CD4-positive, alpha-beta T cell treated with Interleukin-6 at 100 ng/mL for 8 hours (primary cell): ENCODE measurements around the gene MAPKAP1.

Experiments
- DNase-seq: peaks from one replicate; pipeline ENCODE4 v3.0.0-alpha.2; 2020; ENCODE audit warnings: mixed read lengths, low spot score

Gene MAPKAP1

DNA sequence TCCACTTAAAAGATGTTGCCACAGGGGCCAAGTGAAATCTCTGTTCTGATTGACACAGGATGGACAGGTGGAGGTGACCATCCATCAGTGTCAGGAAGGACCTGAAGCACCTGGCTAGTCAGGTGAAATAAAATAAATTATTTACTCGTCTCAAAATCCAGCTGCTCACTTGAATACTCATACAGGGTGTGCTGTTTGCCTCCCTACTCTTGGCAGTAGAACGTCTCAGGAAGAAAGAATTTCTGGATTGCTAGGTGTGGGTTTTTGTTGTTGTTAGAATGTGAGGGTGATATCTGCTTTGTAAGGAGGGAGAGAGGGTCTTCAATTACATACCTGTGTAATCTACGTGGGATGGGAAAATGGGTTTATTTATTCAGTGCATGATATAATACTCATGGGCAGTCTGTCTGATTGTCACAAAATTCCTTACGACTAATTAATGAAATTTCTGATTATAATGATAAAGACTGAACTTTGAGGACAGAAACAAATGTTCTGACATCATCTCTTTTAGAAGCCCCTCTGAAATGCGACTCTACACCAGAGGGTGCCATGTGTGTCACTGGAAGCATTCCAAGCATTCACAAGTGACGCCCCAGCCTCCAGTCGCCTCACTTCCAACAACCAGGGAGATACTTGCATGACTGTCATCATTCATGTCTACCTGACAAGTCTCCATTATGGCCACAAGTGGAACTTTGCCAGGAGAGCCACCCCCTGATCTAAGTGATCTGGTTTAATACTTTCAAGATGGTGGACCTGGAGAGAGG is 227.0 kb downstream of the MAPKAP1 start:
- no peak for DNase-seq

DNA sequence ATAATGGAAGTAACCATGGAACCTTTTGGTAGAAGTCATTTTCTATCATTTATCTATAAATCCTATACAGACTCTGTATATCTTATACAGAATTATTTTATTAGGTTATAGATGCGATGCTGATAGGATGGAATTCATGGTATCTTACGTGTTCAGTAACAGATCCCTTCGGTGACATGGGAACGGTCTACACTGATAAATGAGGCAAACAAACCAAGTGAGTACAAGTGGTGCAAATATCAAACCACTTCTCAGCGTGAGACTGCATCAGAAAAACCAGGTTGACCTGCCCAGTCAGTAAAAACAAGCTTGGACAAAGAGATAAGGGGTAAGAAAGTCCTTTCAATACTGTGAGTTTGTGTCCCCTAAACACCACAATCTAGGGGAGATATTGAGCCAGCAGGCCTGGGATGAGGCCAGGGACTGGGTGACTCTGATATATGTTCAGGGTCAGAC is 229.9 kb downstream of the MAPKAP1 start:
- DNase-seq = no peak

DNA sequence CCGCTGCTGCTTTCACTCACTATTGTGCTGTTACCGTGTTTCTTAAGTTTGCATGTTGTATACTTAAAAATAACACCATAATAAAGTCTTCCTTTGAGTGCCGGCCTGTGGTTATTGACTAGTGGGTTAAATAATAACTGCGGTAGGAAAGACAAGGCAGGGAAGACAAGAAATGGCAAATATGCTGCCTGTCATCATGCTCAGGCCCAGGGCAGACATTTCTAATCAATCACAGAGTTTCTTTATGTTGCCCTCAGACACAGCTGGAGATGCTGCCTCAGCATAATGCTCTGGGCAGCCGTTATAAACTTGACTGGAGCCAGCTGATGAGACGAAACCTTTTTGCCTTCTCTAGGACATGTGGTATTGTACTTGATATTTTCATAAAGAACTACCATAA is 230.4 kb downstream of the MAPKAP1 start:
- no peak for DNase-seq

- no peak for DNase-seq
These were observed 231.6 kb downstream of the MAPKAP1 start for GRCh38 chr9:125475385-125475784.

DNA sequence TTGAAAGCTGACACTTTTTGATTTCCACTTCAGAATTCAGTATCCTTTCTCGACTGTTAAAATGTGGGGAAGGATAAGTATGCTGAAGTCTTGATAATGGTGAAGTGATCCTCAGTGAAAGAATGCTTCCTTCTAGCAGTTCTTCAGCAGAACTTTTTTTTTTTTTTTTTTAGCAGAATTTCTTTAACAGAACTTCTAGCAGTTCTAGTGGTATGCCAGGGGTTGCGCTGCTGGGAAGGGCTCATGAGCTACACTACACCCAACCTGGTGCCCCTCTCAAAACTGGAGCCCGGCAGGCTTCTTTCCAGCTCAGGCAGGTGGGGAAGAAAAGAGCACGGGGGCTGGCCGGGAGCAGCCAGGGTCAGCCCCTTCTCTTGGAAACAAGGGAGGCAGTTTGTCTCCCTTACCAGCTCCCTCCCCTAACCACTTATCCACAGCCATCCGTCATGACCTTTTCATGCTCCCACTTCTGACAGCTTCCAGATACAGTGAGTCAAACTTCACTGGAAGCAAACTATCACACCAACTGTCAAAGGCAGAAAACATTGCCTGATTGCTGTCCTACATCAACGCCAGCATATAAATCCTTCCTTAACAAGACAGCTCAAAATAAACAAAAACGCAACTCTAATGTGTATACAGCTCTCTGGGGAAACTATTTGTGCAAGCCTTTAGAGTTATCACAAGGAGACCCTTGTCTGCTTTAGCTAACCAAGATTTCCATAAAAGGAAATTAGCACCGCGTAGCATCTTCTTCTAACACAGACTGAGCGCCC is 233.9 kb downstream of the MAPKAP1 start:
- no peak for DNase-seq

- DNase-seq = no peak
These were observed 234.5 kb downstream of the MAPKAP1 start for GRCh38 chr9:125472562-125472925.

GRCh38 chr9:125470767-125471580 is 236.0 kb downstream of the MAPKAP1 start:
- no peak for DNase-seq

DNA sequence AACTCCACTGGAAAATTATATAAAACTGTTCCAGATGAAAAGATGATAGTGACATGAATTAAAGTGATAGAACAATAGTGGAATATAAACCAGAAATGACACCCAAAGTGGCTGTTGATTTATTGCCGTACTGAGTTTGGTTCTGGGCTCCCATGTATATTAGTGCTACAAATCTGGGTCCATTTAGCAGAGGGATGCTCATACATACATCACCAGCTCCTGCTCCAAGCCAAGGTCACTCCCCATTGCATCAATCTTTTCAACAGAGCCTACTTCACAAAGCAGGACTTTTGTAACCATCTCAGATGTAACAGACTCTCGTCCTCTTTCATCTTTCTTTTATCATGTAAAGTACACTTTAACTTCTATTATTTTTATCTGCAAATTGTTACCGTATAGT is 236.8 kb downstream of the MAPKAP1 start:
- DNase-seq = no peak

DNA sequence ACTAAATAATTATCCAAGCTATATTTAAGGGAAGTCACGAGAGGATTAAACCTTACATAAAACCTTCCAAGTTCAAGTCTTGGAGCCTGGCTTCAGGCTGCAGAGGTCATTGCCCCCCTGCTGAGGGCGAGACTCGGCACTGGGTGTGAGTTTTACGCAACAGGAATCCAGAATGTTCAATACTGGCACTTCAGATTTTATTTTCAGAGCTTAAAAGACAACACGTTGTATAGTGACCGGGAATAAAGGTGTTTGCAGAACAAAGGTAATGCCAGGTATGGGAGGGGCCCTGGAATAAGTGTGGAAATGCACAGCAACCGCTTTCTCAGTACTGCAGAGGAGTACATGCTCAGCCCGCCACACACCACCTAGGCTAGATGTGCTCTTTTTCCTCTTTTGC is 238.4 kb downstream of the MAPKAP1 start:
- DNase-seq = no peak

DNA sequence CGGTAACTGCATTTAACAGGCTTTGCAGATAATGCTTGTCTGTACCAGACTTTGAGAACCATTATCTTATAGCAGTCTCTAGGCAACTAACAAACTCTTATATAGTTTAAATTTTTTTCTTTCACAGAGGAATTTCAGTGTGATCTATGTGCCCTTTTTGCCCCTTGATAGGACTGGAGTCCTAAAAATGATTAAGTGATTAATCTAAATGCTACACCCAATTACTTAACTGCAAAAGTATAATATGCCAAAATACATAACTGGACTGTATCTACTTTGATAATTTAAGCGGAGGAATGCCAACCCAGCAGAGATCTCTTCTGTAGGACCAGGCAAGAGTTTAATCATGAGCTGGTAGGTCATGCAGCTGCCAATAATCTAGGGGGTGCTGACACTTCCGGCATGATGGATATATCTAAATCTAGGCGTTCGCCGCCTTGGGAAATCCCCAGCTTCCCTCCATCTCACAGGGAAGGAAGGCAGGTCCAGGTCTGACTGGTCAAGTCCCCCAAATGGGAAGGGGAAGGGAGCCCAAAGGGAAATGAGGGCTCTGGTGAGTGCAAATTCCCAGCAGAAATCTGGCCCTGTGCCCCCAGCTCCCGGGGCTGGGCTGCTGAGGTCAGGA is 239.8 kb downstream of the MAPKAP1 start:
- DNase-seq = no peak

DNA sequence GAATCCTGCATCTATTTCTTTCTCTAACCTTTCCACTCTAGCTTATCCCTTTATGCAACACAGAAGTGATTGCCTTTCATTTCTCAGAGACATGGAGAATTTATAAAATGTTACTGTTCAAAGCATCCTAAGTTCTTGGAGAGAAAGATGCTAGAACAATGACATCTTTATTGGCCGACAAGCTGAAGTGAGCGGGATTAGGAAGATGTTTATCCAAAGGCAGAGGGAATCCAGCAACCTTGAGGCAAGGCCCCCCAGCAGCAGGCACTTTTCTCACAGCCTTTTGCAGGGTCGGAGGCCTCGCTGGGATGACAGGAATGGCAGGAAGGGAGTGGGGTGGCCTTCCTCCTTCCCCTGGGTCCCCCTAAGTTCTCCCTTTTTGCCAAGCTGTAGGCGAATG is 240.6 kb downstream of the MAPKAP1 start:
- no peak for DNase-seq

DNA sequence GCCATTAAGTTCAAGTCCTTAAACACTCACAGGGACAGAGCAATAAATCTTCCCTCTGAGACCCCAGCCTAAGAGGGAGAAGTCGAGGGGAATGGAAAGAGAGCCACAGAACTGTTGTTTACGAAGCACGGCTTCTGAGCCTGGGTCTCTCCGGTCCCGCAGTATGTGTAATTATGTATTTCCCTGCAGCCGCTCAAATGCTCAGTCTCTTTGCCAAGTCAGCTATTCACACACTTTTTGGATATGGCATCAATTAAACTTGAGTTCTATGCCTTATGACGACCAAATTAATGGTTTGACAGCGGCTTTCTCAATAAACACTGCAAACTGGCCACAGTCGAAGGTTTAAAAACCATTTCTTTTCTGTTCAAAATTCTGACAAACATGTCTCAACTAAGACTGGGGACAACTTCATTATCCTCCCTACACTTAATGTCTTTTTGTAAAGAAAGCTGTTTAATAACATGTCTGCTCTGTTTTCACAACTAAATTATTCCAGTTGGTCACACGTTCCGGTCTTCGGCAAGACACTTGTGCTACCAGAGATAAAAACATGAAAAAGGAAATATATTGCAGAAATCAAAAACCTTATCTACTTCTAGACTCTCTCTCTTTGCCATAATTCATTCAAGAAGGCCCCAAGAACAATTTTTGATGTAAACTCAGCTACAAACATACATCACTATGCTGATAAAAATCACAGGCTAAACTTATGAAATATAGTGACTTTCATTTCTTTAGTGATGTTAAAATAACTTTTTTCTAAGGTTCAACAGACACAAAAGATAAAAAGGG is 242.2 kb downstream of the MAPKAP1 start:
- no peak for DNase-seq

- no peak for DNase-seq
These were observed 243.1 kb downstream of the MAPKAP1 start for GRCh38 chr9:125463926-125464325.

GRCh38 chr9:125462861-125463291 is 244.1 kb downstream of the MAPKAP1 start:
- no peak for DNase-seq

DNA sequence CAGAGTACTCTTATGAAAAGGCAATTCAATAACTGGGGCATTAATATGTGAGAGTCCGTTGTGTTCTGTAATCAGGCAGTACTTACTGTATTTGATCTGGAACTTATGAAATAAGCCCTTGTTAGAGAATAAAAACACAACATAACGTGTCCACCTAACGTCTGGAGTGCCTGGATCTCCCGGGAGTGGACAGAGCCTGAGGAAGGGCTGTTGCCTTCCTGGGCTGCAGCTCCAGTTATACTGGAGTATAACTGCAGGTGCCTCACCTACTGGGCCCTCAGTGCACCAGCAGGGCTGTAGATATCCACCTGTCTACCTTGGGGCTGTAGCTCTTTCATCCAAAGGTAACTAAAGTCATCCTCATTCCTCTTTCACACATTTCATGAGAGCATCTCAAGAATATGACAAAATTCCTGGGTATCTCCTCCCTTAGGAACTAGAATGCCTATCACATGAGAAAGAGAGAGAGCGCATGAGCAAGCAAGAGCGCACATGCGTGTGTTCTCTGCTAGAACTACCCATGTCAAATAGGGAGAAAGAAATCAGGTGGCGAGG is 245.3 kb downstream of the MAPKAP1 start:
- no peak for DNase-seq

- no peak for DNase-seq
These were observed 245.9 kb downstream of the MAPKAP1 start for GRCh38 chr9:125460883-125461635.

DNA sequence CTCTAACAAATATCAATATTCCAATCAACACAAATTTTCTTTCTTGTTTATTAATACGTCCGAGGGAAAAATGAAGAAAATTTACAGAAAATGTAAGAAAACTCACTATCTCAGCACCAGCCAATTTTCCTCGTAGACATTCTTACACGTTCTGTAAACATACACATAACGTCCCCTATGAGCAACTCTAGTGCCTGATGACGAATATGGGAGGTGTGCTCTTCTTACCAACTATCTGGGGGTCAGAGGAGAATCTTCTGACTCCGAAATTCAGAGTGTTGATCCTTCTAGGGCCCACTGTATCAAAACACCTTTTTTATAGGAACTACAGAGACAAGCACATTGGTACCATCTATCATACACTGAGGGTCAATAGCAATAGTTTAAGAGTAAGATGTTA is 246.7 kb downstream of the MAPKAP1 start:
- DNase-seq = no peak

DNA sequence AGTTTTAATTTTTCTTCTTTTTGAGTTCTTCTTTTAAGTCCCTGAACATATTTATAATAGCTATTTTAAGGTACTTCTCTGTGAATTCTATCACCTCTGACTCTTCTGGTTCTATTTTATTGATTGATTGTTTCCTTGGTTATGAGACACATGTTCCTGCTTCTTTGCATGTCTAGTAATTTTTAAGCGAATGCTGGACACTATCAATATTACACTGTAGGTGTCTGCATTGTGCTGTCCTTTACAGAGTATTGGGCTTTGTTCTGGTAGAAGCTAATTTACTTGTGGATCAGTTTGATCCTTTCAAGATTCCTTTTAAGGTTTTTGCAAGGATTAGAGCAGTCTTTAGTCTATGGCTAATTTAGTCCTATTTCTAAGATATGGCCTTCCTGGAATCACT is 249.7 kb downstream of the MAPKAP1 start:
- DNase-seq = no peak

DNA sequence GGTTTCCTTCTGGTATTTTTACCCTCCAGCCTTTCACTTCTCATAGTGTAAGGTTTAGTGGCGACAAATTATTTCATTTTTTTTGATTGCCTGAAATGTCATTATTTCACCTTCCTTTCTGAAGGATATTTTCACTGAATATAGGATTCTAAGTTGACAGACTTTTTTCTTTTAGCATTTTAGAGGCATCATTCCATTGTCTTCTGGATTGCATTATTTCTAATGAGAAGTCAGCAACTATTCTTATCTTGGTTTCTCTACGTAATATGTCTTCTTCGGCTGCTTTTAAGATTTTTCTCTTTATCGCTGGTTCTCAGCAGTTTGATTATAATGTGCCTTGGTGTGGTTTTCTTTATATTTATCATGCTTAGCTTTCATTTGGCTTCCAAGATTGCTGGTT is 251.1 kb downstream of the MAPKAP1 start:
- no peak for DNase-seq

DNA sequence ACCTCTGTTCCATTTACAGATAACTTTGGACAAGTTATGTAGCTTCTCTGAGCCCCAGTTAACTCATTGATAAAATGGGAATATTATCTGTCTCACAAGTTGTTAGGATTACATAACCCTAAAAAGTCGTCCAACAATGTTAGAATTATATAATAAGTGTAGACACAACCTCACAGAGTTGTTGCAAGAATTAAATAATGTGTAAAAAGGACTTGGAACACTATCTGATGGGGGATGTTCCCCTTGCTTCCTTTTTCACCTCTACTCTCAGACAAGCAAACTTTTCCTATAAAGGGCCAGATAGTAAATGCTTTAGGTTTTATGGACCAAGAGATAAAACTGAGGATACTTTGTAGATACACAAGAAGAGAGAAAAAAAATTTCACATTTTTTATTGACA is 251.9 kb downstream of the MAPKAP1 start:
- no peak for DNase-seq
